Measurements from ENCODE around the gene RAB10.
"Not testable (repeated sequence)": the region's sequence is repeated elsewhere in the genome, so short reads cannot be mapped to it uniquely, and the experiment has no call there.

The RAB10 gene

GRCh38 chr2:25993049-25993448 lies 40.8 kb upstream of the RAB10 start:
- Histone ChIP-seq H2AK5ac (ENCODE audit: low read length) (no peak overlapping the region), H3K79me2 (ENCODE audit: control insufficient read depth, insufficient read depth, low read length) (no peaks in the 10 kb centered on the region), H3K4me2 (ENCODE audit: low read length) (no peak overlapping the region), H3K4me1 (ENCODE audit: control insufficient read depth, low read depth, low read length) (no peaks in the 10 kb centered on the region), H3K4ac (ENCODE audit: low read depth, low read length) (no peak overlapping the region), H3K18ac (ENCODE audit: low read length) (no peak overlapping the region), H3K9ac (ENCODE audit: low read length) (no peak overlapping the region), H3K36me3 (ENCODE audit: control insufficient read depth, insufficient read depth, low read length) (no peaks in the 10 kb centered on the region), H2BK15ac (replicated peaks; ENCODE audit: low read depth) (no peak overlapping the region), H3K27me3 (ENCODE audit: insufficient read depth, low read length, poor library complexity) (no peaks in the 10 kb centered on the region), H3K56ac (ENCODE audit: low read length) (no peak overlapping the region), H4K5ac (ENCODE audit: low read length) (no peak overlapping the region), H3K23ac (ENCODE audit: low read length) (no peak overlapping the region), H2BK5ac (ENCODE audit: low read length) (no peak overlapping the region), H3K27ac (ENCODE audit: low read depth, low read length) (no peak overlapping the region), H4K8ac (ENCODE audit: low read depth, low read length) (no peak overlapping the region), H3K79me1 (ENCODE audit: low read length) (no peaks in the 10 kb centered on the region), H2BK120ac (ENCODE audit: low read depth, low read length) (no peak overlapping the region), H3K4me3 (ENCODE audit: low read length) (no peak overlapping the region)
- no CpG with 5 or more reads among the region's 5 CpGs for WGBS (ENCODE audit: extremely low coverage, insufficient coverage, low lambda C conversion rate)
- DNase-seq: no peak

GRCh38 chr2:25994509-25994908 lies 39.4 kb upstream of the RAB10 start:
- Histone ChIP-seq H3K18ac (ENCODE audit: low read length) (no peak overlapping the region), H3K9ac (ENCODE audit: low read length) (no peak overlapping the region), H3K79me2 (ENCODE audit: control insufficient read depth, insufficient read depth, low read length) (no peaks in the 10 kb centered on the region), H3K4me1 (ENCODE audit: control insufficient read depth, low read depth, low read length) (no peaks in the 10 kb centered on the region), H2AK5ac (ENCODE audit: low read length) (no peak overlapping the region), H3K4ac (ENCODE audit: low read depth, low read length) (no peak overlapping the region), H4K8ac (ENCODE audit: low read depth, low read length) (no peak overlapping the region), H3K56ac (ENCODE audit: low read length) (no peak overlapping the region), H4K5ac (ENCODE audit: low read length) (no peak overlapping the region), H3K79me1 (ENCODE audit: low read length) (no peaks in the 10 kb centered on the region), H2BK5ac (ENCODE audit: low read length) (no peak overlapping the region), H2BK120ac (ENCODE audit: low read depth, low read length) (no peak overlapping the region), H3K23ac (ENCODE audit: low read length) (no peak overlapping the region), H3K4me2 (ENCODE audit: low read length) (no peak overlapping the region), H3K36me3 (ENCODE audit: control insufficient read depth, insufficient read depth, low read length) (no peaks in the 10 kb centered on the region), H3K27me3 (ENCODE audit: insufficient read depth, low read length, poor library complexity) (no peaks in the 10 kb centered on the region), H3K4me3 (ENCODE audit: low read length) (no peak overlapping the region), H2BK15ac (replicated peaks; ENCODE audit: low read depth) (no peak overlapping the region), H3K27ac (ENCODE audit: low read depth, low read length) (no peak overlapping the region)
- WGBS (ENCODE audit: extremely low coverage, insufficient coverage, low lambda C conversion rate): no CpG with 5 or more reads among the region's 15 CpGs
- DNase-seq: no peak

DNA sequence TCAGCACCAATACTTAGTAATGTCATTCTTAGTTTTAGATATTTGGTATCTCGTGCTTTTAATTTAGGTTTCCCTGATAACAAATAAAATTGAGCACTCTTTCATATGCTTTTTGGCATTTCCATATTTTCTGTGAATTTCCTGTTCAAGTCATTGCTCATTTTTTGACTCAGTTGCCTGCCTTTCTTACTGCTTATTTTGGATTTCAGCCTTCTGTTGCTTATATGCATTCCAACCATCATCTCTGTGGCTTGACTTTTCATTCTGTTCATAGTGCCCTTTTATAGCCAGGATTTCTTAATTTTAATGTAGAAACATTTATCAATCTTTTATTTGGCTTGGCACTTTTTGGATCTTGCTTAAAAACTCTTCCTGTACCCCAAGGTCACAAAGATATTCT lies 37.0 kb upstream of the RAB10 start:
- no peaks in the 10 kb centered on the region for H3K79me1 ChIP-seq (ENCODE audit: low read length)

DNA sequence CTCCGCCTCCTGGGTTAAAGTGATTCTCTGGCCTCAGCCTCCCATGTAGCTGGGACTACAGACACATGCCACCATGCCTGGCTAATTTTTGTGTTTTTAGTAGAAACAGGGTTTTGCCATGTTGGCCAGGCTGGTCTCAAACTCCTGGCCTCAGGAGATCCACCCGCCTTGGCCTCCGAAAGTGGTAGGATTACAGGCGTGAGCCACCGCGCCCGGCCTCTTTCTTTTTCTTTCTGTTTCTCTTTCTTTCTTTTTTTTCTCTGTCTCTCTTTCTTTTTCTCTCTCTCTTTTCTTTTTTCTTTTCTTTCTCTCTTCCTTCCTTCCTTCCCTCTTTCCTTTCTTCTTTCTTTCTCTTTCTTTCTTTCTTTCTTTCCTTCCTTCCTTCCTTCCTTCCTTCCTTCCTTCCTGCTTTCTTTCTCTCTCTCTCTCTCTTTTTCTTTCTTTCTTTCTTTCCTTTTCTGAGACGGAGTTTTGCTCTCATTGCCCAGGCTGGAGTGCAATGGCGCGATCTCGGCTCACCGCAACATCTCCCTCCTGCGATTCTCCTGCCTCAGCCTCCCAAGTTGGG lies 35.0 kb upstream of the RAB10 start:
- H3K4me3 ChIP-seq (ENCODE audit: low read length); H3K4me1 ChIP-seq (ENCODE audit: control insufficient read depth, low read depth, low read length); H3K9ac ChIP-seq (ENCODE audit: low read length); H3K36me3 ChIP-seq (ENCODE audit: control insufficient read depth, insufficient read depth, low read length); DNase-seq; H3K79me1 ChIP-seq (ENCODE audit: low read length); H3K27me3 ChIP-seq (ENCODE audit: insufficient read depth, low read length, poor library complexity); H3K56ac ChIP-seq (ENCODE audit: low read length); H3K18ac ChIP-seq (ENCODE audit: low read length); H3K23ac ChIP-seq (ENCODE audit: low read length); H2BK5ac ChIP-seq (ENCODE audit: low read length); H2AK5ac ChIP-seq (ENCODE audit: low read length); H3K79me2 ChIP-seq (ENCODE audit: control insufficient read depth, insufficient read depth, low read length); H2BK15ac ChIP-seq (replicated peaks; ENCODE audit: low read depth); H2BK120ac ChIP-seq (ENCODE audit: low read depth, low read length); H4K5ac ChIP-seq (ENCODE audit: low read length); H4K8ac ChIP-seq (ENCODE audit: low read depth, low read length); H3K4ac ChIP-seq (ENCODE audit: low read depth, low read length); H3K4me2 ChIP-seq (ENCODE audit: low read length); H3K27ac ChIP-seq (ENCODE audit: low read depth, low read length): not testable (repeated sequence)
- WGBS (ENCODE audit: extremely low coverage, insufficient coverage, low lambda C conversion rate): no CpG with 5 or more reads among the region's 13 CpGs

More for the DNA sequence above, 37.0 kb upstream of the RAB10 start:
- no peak overlapping the region for H2AK5ac ChIP-seq (ENCODE audit: low read length)
- H3K9ac ChIP-seq (ENCODE audit: low read length): no peak overlapping the region
- H3K4me3 ChIP-seq (ENCODE audit: low read length): no peak overlapping the region
- H4K5ac ChIP-seq (ENCODE audit: low read length): no peak overlapping the region
- H3K4me1 ChIP-seq (ENCODE audit: control insufficient read depth, low read depth, low read length): no peaks in the 10 kb centered on the region
- DNase-seq: no peak
- no peak overlapping the region for H3K23ac ChIP-seq (ENCODE audit: low read length)
- H3K27ac ChIP-seq (ENCODE audit: low read depth, low read length): no peak overlapping the region
- no peak overlapping the region for H2BK5ac ChIP-seq (ENCODE audit: low read length)
- no peaks in the 10 kb centered on the region for H3K79me2 ChIP-seq (ENCODE audit: control insufficient read depth, insufficient read depth, low read length)
- no peak overlapping the region for H2BK15ac ChIP-seq (replicated peaks; ENCODE audit: low read depth)
- no peaks in the 10 kb centered on the region for H3K36me3 ChIP-seq (ENCODE audit: control insufficient read depth, insufficient read depth, low read length)
- H3K18ac ChIP-seq (ENCODE audit: low read length): no peak overlapping the region
- H3K4ac ChIP-seq (ENCODE audit: low read depth, low read length): no peak overlapping the region
- H2BK120ac ChIP-seq (ENCODE audit: low read depth, low read length): no peak overlapping the region
- H3K4me2 ChIP-seq (ENCODE audit: low read length): no peak overlapping the region
- H4K8ac ChIP-seq (ENCODE audit: low read depth, low read length): no peak overlapping the region
- no CpG with 5 or more reads among the region's 1 CpG for WGBS (ENCODE audit: extremely low coverage, insufficient coverage, low lambda C conversion rate)
- no peaks in the 10 kb centered on the region for H3K27me3 ChIP-seq (ENCODE audit: insufficient read depth, low read length, poor library complexity)
- H3K56ac ChIP-seq (ENCODE audit: low read length): no peak overlapping the region

- not testable (repeated sequence) for H3K27ac ChIP-seq (ENCODE audit: low read depth, low read length); H3K27me3 ChIP-seq (ENCODE audit: insufficient read depth, low read length, poor library complexity); H3K79me1 ChIP-seq (ENCODE audit: low read length); H4K8ac ChIP-seq (ENCODE audit: low read depth, low read length); H3K4me3 ChIP-seq (ENCODE audit: low read length); H3K18ac ChIP-seq (ENCODE audit: low read length); H3K36me3 ChIP-seq (ENCODE audit: control insufficient read depth, insufficient read depth, low read length); H3K4me1 ChIP-seq (ENCODE audit: control insufficient read depth, low read depth, low read length); H2BK5ac ChIP-seq (ENCODE audit: low read length); H2AK5ac ChIP-seq (ENCODE audit: low read length); H3K4me2 ChIP-seq (ENCODE audit: low read length); H3K79me2 ChIP-seq (ENCODE audit: control insufficient read depth, insufficient read depth, low read length); H2BK120ac ChIP-seq (ENCODE audit: low read depth, low read length); H3K56ac ChIP-seq (ENCODE audit: low read length); H2BK15ac ChIP-seq (replicated peaks; ENCODE audit: low read depth); H3K9ac ChIP-seq (ENCODE audit: low read length); H4K5ac ChIP-seq (ENCODE audit: low read length); H3K4ac ChIP-seq (ENCODE audit: low read depth, low read length); H3K23ac ChIP-seq (ENCODE audit: low read length)
- DNase-seq: peak; percentile 27
- no CpG with 5 or more reads among the region's 7 CpGs for WGBS (ENCODE audit: extremely low coverage, insufficient coverage, low lambda C conversion rate)
Measured at GRCh38 chr2:25999406-25999805, 34.5 kb upstream of the RAB10 start.

GRCh38 chr2:26000561-26001082 lies 33.3 kb upstream of the RAB10 start:
- Histone ChIP-seq H2BK5ac (ENCODE audit: low read length) (no peak overlapping the region), H4K5ac (ENCODE audit: low read length) (no peak overlapping the region), H3K36me3 (ENCODE audit: control insufficient read depth, insufficient read depth, low read length) (no peaks in the 10 kb centered on the region), H3K27ac (ENCODE audit: low read depth, low read length) (no peak overlapping the region), H3K56ac (ENCODE audit: low read length) (no peak overlapping the region), H3K4me2 (ENCODE audit: low read length) (no peak overlapping the region), H2BK120ac (ENCODE audit: low read depth, low read length) (no peak overlapping the region), H3K9ac (ENCODE audit: low read length) (no peak overlapping the region), H3K18ac (ENCODE audit: low read length) (no peak overlapping the region), H3K4me3 (ENCODE audit: low read length) (no peak overlapping the region), H2BK15ac (replicated peaks; ENCODE audit: low read depth) (no peak overlapping the region), H3K4ac (ENCODE audit: low read depth, low read length) (no peak overlapping the region), H4K8ac (ENCODE audit: low read depth, low read length) (no peak overlapping the region), H3K79me1 (ENCODE audit: low read length) (no peaks in the 10 kb centered on the region), H2AK5ac (ENCODE audit: low read length) (no peak overlapping the region), H3K79me2 (ENCODE audit: control insufficient read depth, insufficient read depth, low read length) (no peaks in the 10 kb centered on the region), H3K23ac (ENCODE audit: low read length) (no peak overlapping the region), H3K4me1 (ENCODE audit: control insufficient read depth, low read depth, low read length) (no peaks in the 10 kb centered on the region), H3K27me3 (ENCODE audit: insufficient read depth, low read length, poor library complexity) (no peaks in the 10 kb centered on the region)
- no CpG with 5 or more reads among the region's 5 CpGs for WGBS (ENCODE audit: extremely low coverage, insufficient coverage, low lambda C conversion rate)
- no peak for DNase-seq

Data from mesendoderm (in vitro differentiated cells).